Loucy (cell line): Measurements from ENCODE around the gene REC8.

Source experiments
- CTCF ChIP-seq: fragments of 200-600 bp; sonication (generic); conservative IDR thresholded peaks from 2 replicates; pipeline ENCODE4 v1.5.1; 2014; ENCODE audit warnings: mild to moderate bottlenecking, antibody characterized with exemption, low read length
- EZH2phosphoT487 ChIP-seq: fragments of 200-600 bp; IDR thresholded peaks from 2 replicates; pipeline ENCODE4 v1.6.1; 2018; ENCODE audit warnings: antibody characterized with exemption, mild to moderate bottlenecking, moderate library complexity, borderline replicate concordance

- TF ChIP-seq CTCF (no peak), EZH2phosphoT487 (no peak)
These were observed 24.0 kb upstream of the REC8 start for GRCh38 chr14:24147761-24148428.
